ENCODE data around the gene PNPLA7. TPM values are rescaled to one million over a fixed set of nuclear protein-coding genes. Genes with fewer than 3 reads are reported as not detected.

The PNPLA7 gene
- total RNA-seq, 1 experiment from 2014 or later: 1.3 TPM

GRCh38 chr9:137459152-137459600 is 91.0 kb downstream of the PNPLA7 start, which contains the start of gene NSMF (continued):
- TF ChIP-seq CTCF (IDR thresholded peaks at IDR 0.05): no peak
- TF ChIP-seq ZBTB21 (CRISPR knock-in tag; IDR thresholded peaks at IDR 0.05; ENCODE audit: borderline replicate concordance): no peak
- TF ChIP-seq PREB (CRISPR knock-in tag; IDR thresholded peaks at IDR 0.05; ENCODE audit: borderline replicate concordance): no peak
- TF ChIP-seq ZBTB43 (CRISPR knock-in tag; IDR thresholded peaks at IDR 0.05): no peak
- TF ChIP-seq HMGXB4 (CRISPR knock-in tag; IDR thresholded peaks at IDR 0.05): no peak
- TF ChIP-seq NFYB (CRISPR knock-in tag; conservative IDR thresholded peaks at IDR 0.05; ENCODE audit: low read depth): no peak
- no peak for TF ChIP-seq ZMAT4 (CRISPR knock-in tag; IDR thresholded peaks at IDR 0.05)

GRCh38 chr9:137458194-137459151 is 91.7 kb downstream of the PNPLA7 start:
- peak overlapping the region; percentile 30; the same call in 1 of the 2 replicates for H3K4me3 Mint-ChIP-seq
- H3K4me1 Mint-ChIP-seq: peaks cover 6% of the 10 kb centered on the region
- H3K27me3 Mint-ChIP-seq (ENCODE audit: low read depth): no peaks in the 10 kb centered on the region
- H3K36me3 Mint-ChIP-seq: peaks cover 3% of the 10 kb centered on the region; the same call in 1 of the 2 replicates
- peak; percentile 26 for DNase-seq (ENCODE audit: low spot score)
- no peaks in the 10 kb centered on the region for H3K9me3 Mint-ChIP-seq
- ATAC-seq: peak; percentile 7
- POLR2A ChIA-PET: no interaction called here
- H3K27ac Mint-ChIP-seq: no peak overlapping the region
- CTCF ChIA-PET: interaction anchor here (0.9 to 1.0 kb wide), 6 partner anchors 14 to 429 kb away, joined by 3 to 18 read pairs (median 6); partner anchors contain the start of genes ENTPD8, EXD3 and NOXA1
- no peak for TF ChIP-seq KAT7 (CRISPR knock-in tag; IDR thresholded peaks at IDR 0.05; ENCODE audit: borderline replicate concordance)
- TF ChIP-seq FOXP1 (CRISPR knock-in tag; IDR thresholded peaks at IDR 0.05; ENCODE audit: borderline replicate concordance): 0 out of 2 replicates have a peak, but pooled peaks have one; percentile 38
- TF ChIP-seq IRF2 (CRISPR knock-in tag; IDR thresholded peaks at IDR 0.05; ENCODE audit: borderline replicate concordance, low read depth): no peak
- no peak for TF ChIP-seq AFF4 (CRISPR knock-in tag; IDR thresholded peaks at IDR 0.05; ENCODE audit: borderline replicate concordance)
- TF ChIP-seq HMGA2 (CRISPR knock-in tag; IDR thresholded peaks at IDR 0.05): no peak
- peak; percentile 15; the same call in 1 of the 2 replicates for TF ChIP-seq FOXK1 (CRISPR knock-in tag; IDR thresholded peaks at IDR 0.05)
- TF ChIP-seq ZNF416 (CRISPR knock-in tag; IDR thresholded peaks at IDR 0.05): no peak
- no peak for TF ChIP-seq ZNF425 (CRISPR knock-in tag; conservative IDR thresholded peaks at IDR 0.05)
- TF ChIP-seq ATF1 (CRISPR knock-in tag; IDR thresholded peaks at IDR 0.05): no peak
- no peak for TF ChIP-seq E2F4 (CRISPR knock-in tag; IDR thresholded peaks at IDR 0.05; ENCODE audit: borderline replicate concordance, low read depth)
- TF ChIP-seq ETV6 (CRISPR knock-in tag; IDR thresholded peaks at IDR 0.05): no peak
